HG02759 (cell line): ENCODE results near the gene EHF.

Experiments
- ATAC-seq: cut with Tn5 transposase; IDR thresholded peaks from one replicate; pipeline ENCODE4 v1.9.1; 2021; ENCODE audit warnings: mild to moderate bottlenecking, moderate library complexity; ENCODE audit not compliant: unreplicated experiment

EHF gene

GRCh38 chr11:34623463-34623862, 2.6 kb downstream of the EHF start:
- peak; percentile 38 for ATAC-seq

GRCh38 chr11:34624069-34624468, 3.2 kb downstream of the EHF start:
- ATAC-seq, result peak; percentile 75

GRCh38 chr11:34625576-34625975, 4.7 kb downstream of the EHF start:
- no peak for ATAC-seq

- no peak for ATAC-seq
These were observed 5.5 kb downstream of the EHF start for GRCh38 chr11:34626393-34626792.

- ATAC-seq, result no peak
These were observed 6.3 kb downstream of the EHF start for GRCh38 chr11:34627197-34627596.

- no peak for ATAC-seq
These were observed 8.8 kb downstream of the EHF start for GRCh38 chr11:34629711-34630110.

- no peak for ATAC-seq
These were observed 9.7 kb downstream of the EHF start for GRCh38 chr11:34630544-34630943.

- ATAC-seq, result no peak
These were observed 10.4 kb downstream of the EHF start for GRCh38 chr11:34631297-34631696.

GRCh38 chr11:34631737-34632104, 10.8 kb downstream of the EHF start:
- ATAC-seq, result no peak

GRCh38 chr11:34632105-34632791, 11.4 kb downstream of the EHF start:
- ATAC-seq, result no peak

GRCh38 chr11:34633640-34633989, 12.7 kb downstream of the EHF start:
- no peak for ATAC-seq

GRCh38 chr11:34633990-34634693, 13.2 kb downstream of the EHF start:
- ATAC-seq, result peak; percentile 93

GRCh38 chr11:34634694-34635062, 13.8 kb downstream of the EHF start:
- ATAC-seq, result no peak

GRCh38 chr11:34636127-34636526, 15.2 kb downstream of the EHF start:
- no peak for ATAC-seq

- ATAC-seq, result no peak
These were observed 16.4 kb downstream of the EHF start for GRCh38 chr11:34637303-34637702.

- ATAC-seq, result no peak
These were observed 18.0 kb downstream of the EHF start for GRCh38 chr11:34638897-34639296.

GRCh38 chr11:34639545-34639944, 18.7 kb downstream of the EHF start:
- ATAC-seq, result no peak

GRCh38 chr11:34640050-34640923, 19.4 kb downstream of the EHF start:
- peak; percentile 94 for ATAC-seq

GRCh38 chr11:34640924-34641275, 20.0 kb downstream of the EHF start:
- ATAC-seq, result no peak

GRCh38 chr11:34641456-34641855, 20.6 kb downstream of the EHF start:
- ATAC-seq, result no peak

- ATAC-seq, result no peak
These were observed 21.2 kb downstream of the EHF start for GRCh38 chr11:34642001-34642554.

- ATAC-seq, result no peak
These were observed 22.0 kb downstream of the EHF start for GRCh38 chr11:34642873-34643272.
